Activated CD4-positive, alpha-beta T cell treated with anti-CD3 and anti-CD28 coated beads for 36 hours (primary cell): ENCODE results near the gene THADA. TPM values are rescaled to one million over a fixed set of nuclear protein-coding genes. Genes with fewer than 3 reads are reported as not detected.

ENCODE experiments used
- ATAC-seq: fragments of 200-7000 bp; cut with Tn5 transposase; one replicate; pipeline ENCODE4 v1.10.0; 2021; ENCODE audit warnings: mild to moderate bottlenecking, moderate library complexity
- CTCF ChIA-PET: fragments of 350-600 bp; sonication (Branson Sonifier 250); formaldehyde crosslinking; loops from one replicate; lab custom pipeline; 2021; ENCODE audit warnings: antibody characterized with exemption; lab: Charles Lee
- POLR2A ChIA-PET: fragments of 350-600 bp; sonication (Branson Sonifier 250); formaldehyde crosslinking; loops from one replicate; lab custom pipeline; 2021; ENCODE audit warnings: antibody characterized with exemption, inconsistent platforms; lab: Charles Lee
- DNase-seq: peaks from one replicate; pipeline ENCODE4 v3.0.0-alpha.2; 2020
- H3K27ac Mint-ChIP-seq: one replicate; pipeline ENCODE4 v1.8.0; 2021; ENCODE audit warnings: mixed read lengths
- H3K27me3 Mint-ChIP-seq: one replicate; pipeline ENCODE4 v1.8.0; 2021; ENCODE audit warnings: mixed read lengths
- H3K36me3 Mint-ChIP-seq: one replicate; pipeline ENCODE4 v1.8.0; 2021; ENCODE audit warnings: low read depth, mixed read lengths
- H3K4me1 Mint-ChIP-seq: one replicate; pipeline ENCODE4 v1.8.0; 2021; ENCODE audit warnings: mixed read lengths
- H3K4me3 Mint-ChIP-seq: one replicate; pipeline ENCODE4 v1.8.0; 2021; ENCODE audit warnings: mild to moderate bottlenecking, moderate library complexity, mixed read lengths
- H3K9me3 Mint-ChIP-seq: one replicate; pipeline ENCODE4 v1.8.0; 2021; ENCODE audit warnings: low read depth, mixed read lengths
- intact Hi-C, 2 experiments: fragments of 100-400 bp; cut with DNase I in 1 of 2; cut with micrococcal nuclease in 1 of 2; formaldehyde crosslinking; loops; one replicate each; pipeline versions ENCODE4 v1.14.2 to v1.15.1; 2022 to 2024; cut with DNase I, micrococcal nuclease
- total RNA-seq, 2 experiments: library from RNA; stranded (reverse); gene quantifications; one replicate each; pipeline ENCODE4 v1.2.3, GENCODE V29; 2021

Gene THADA
- total RNA-seq, 2 experiments from 2014 or later = 32.5 to 36.6 TPM

- no peak overlapping the region for H3K27ac Mint-ChIP-seq
- H3K36me3 Mint-ChIP-seq = no peaks in the 10 kb centered on the region
- no peak for ATAC-seq
- CTCF ChIA-PET = no interaction called here
- H3K9me3 Mint-ChIP-seq = no peaks in the 10 kb centered on the region
- no peak overlapping the region for H3K4me3 Mint-ChIP-seq
- H3K4me1 Mint-ChIP-seq = no peaks in the 10 kb centered on the region
- POLR2A ChIA-PET = no interaction called here
- H3K27me3 Mint-ChIP-seq = peaks cover 16% of the 10 kb centered on the region
- no peak for DNase-seq
- intact Hi-C loops = no loop called here
Observed at GRCh38 chr2:43622931-43623451, 27.2 kb upstream of the THADA start.

DNA sequence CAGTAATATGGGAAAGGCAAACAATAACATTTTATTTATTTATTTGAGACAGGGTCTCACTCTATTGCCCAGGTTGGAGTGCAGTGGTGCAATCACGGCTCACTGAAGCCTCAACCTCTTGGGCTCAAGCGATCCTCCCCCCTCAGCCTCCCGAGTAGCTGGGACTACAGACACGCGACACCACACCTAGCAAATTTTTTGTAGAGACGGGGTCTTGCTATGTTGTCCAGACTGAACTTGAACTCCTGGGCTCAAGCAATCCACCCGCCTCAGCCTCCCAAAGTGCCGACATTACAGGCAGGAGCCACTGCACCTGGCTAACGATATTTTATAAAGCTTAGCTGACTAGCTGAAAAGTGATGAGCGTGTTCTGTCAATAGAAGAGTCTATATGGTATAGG is 23.7 kb upstream of the THADA start:
- Mint-ChIP-seq H3K4me1 (no peaks in the 10 kb centered on the region), H3K27ac (no peak overlapping the region), H3K27me3 (peaks cover 19% of the 10 kb centered on the region), H3K4me3 (no peak overlapping the region), H3K36me3 (no peaks in the 10 kb centered on the region), H3K9me3 (no peaks in the 10 kb centered on the region)
- POLR2A ChIA-PET = no interaction called here
- intact Hi-C loops = no loop called here
- CTCF ChIA-PET = no interaction called here
- no peak for DNase-seq
- no peak for ATAC-seq

GRCh38 chr2:43616967-43617680 is 21.3 kb upstream of the THADA start:
- no peaks in the 10 kb centered on the region for H3K9me3 Mint-ChIP-seq
- H3K4me1 Mint-ChIP-seq = peaks cover 2% of the 10 kb centered on the region
- no peak overlapping the region for H3K27ac Mint-ChIP-seq
- H3K4me3 Mint-ChIP-seq = no peak overlapping the region
- no peak for DNase-seq
- ChIA-PET POLR2A (no interaction called here), CTCF (no interaction called here)
- intact Hi-C loops = no loop called here
- no peak for ATAC-seq
- H3K36me3 Mint-ChIP-seq = no peaks in the 10 kb centered on the region
- H3K27me3 Mint-ChIP-seq = peaks cover 12% of the 10 kb centered on the region

GRCh38 chr2:43612944-43613343 is 17.1 kb upstream of the THADA start:
- Mint-ChIP-seq H3K4me3 (no peak overlapping the region), H3K36me3 (no peaks in the 10 kb centered on the region), H3K9me3 (no peaks in the 10 kb centered on the region), H3K27ac (no peak overlapping the region), H3K4me1 (peaks cover 2% of the 10 kb centered on the region), H3K27me3 (peaks cover 6% of the 10 kb centered on the region)
- POLR2A ChIA-PET = no interaction called here
- CTCF ChIA-PET = interaction anchor here (0.6 to 1.2 kb wide), 6 partner anchors 25 to 1038 kb away, joined by 3 to 5 read pairs (median 3); no protein-coding TSS in a partner anchor
- DNase-seq (no peak), ATAC-seq (no peak)
- intact Hi-C loops = loop anchor here (2.0 to 5.0 kb wide), 2 partner anchors 266 to 324 kb away; no protein-coding TSS in a partner anchor

GRCh38 chr2:43611987-43612894 is 16.4 kb upstream of the THADA start:
- H3K27me3 Mint-ChIP-seq = peaks cover 5% of the 10 kb centered on the region
- H3K36me3 Mint-ChIP-seq = no peaks in the 10 kb centered on the region
- no peak overlapping the region for H3K4me3 Mint-ChIP-seq
- ChIA-PET POLR2A (no interaction called here), CTCF (interaction anchor here (0.6 to 1.2 kb wide), 11 partner anchors 21 to 1343 kb away, joined by 3 to 6 read pairs (median 3); partner anchors contain the start of gene PLEKHH2)
- intact Hi-C loops = loop anchor here (2.0 to 5.0 kb wide), 2 partner anchors 267 to 325 kb away; no protein-coding TSS in a partner anchor
- ATAC-seq = peak; percentile 96
- H3K9me3 Mint-ChIP-seq = no peaks in the 10 kb centered on the region
- peaks cover 2% of the 10 kb centered on the region for H3K4me1 Mint-ChIP-seq
- peak; percentile 84 for DNase-seq
- H3K27ac Mint-ChIP-seq = peak overlapping the region; percentile 40

GRCh38 chr2:43610361-43610760 is 14.5 kb upstream of the THADA start:
- Mint-ChIP-seq H3K36me3 (no peaks in the 10 kb centered on the region), H3K27ac (no peak overlapping the region), H3K9me3 (no peaks in the 10 kb centered on the region), H3K27me3 (peaks cover 2% of the 10 kb centered on the region), H3K4me1 (peaks cover 2% of the 10 kb centered on the region), H3K4me3 (no peak overlapping the region)
- intact Hi-C loops = loop anchor here in 1 of 2 experiments (5.0 kb wide), 1 partner anchor 327 kb away; no protein-coding TSS in a partner anchor
- CTCF ChIA-PET = interaction anchor here (0.7 to 2.1 kb wide), 9 partner anchors 11 to 662 kb away, joined by 3 to 10 read pairs (median 3); partner anchors contain the start of genes PLEKHH2 and THADA
- POLR2A ChIA-PET = no interaction called here
- no peak for ATAC-seq
- DNase-seq = no peak

GRCh38 chr2:43609290-43609918 is 13.6 kb upstream of the THADA start:
- no peaks in the 10 kb centered on the region for H3K9me3 Mint-ChIP-seq
- ATAC-seq = peak; percentile 72
- H3K4me1 Mint-ChIP-seq = peaks cover 5% of the 10 kb centered on the region
- intact Hi-C loops = loop anchor here (1.0 to 2.0 kb wide), 3 partner anchors 662 to 781 kb away; no protein-coding TSS in a partner anchor
- DNase-seq = peak; percentile 48
- ChIA-PET CTCF (interaction anchor here (0.6 to 2.1 kb wide), 13 partner anchors 10 to 780 kb away, joined by 3 to 10 read pairs (median 3); partner anchors contain the start of genes PLEKHH2 and THADA), POLR2A (no interaction called here)
- no peak overlapping the region for H3K4me3 Mint-ChIP-seq
- no peak overlapping the region for H3K27ac Mint-ChIP-seq
- H3K36me3 Mint-ChIP-seq = no peaks in the 10 kb centered on the region
- H3K27me3 Mint-ChIP-seq = no peaks in the 10 kb centered on the region

DNA sequence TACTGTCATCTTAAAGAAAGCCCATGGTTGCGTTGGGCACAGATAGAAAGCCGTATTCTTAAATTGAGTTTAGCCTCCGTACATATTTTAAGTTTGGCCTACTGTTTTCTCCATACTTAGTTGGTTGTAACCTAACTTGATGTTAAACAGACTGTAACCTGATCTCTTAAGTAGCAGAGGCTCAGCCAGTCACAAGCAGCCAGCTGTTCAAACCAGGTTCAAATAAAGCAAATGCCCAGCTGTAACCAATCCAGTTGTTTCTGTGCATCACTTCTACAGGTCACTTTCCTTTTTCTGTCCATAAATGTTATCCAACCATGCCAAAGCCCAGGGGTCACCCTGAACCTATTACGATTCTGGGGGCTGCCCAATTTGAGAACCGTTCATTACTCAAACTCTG is 10.0 kb upstream of the THADA start:
- intact Hi-C loops = no loop called here
- peaks cover 4% of the 10 kb centered on the region for H3K4me1 Mint-ChIP-seq
- ATAC-seq (no peak), DNase-seq (no peak)
- H3K4me3 Mint-ChIP-seq = no peak overlapping the region
- H3K36me3 Mint-ChIP-seq = no peaks in the 10 kb centered on the region
- POLR2A ChIA-PET = no interaction called here
- H3K9me3 Mint-ChIP-seq = no peaks in the 10 kb centered on the region
- H3K27ac Mint-ChIP-seq = no peak overlapping the region
- H3K27me3 Mint-ChIP-seq = no peaks in the 10 kb centered on the region
- CTCF ChIA-PET = interaction anchor here (0.7 to 2.9 kb wide), 6 partner anchors 9 to 777 kb away, joined by 3 to 15 read pairs (median 3); partner anchors contain the start of gene THADA

- Mint-ChIP-seq H3K9me3 (no peaks in the 10 kb centered on the region), H3K27ac (no peak overlapping the region), H3K27me3 (no peaks in the 10 kb centered on the region), H3K36me3 (no peaks in the 10 kb centered on the region), H3K4me1 (peaks cover 4% of the 10 kb centered on the region), H3K4me3 (no peak overlapping the region)
- POLR2A ChIA-PET = no interaction called here
- peak; percentile 87 for ATAC-seq
- CTCF ChIA-PET = interaction anchor here (0.7 to 2.9 kb wide), 9 partner anchors 9 to 777 kb away, joined by 3 to 15 read pairs (median 3); partner anchors contain the start of genes DYNC2LI1 and THADA
- peak; percentile 60 for DNase-seq
- intact Hi-C loops = no loop called here
Observed at GRCh38 chr2:43605079-43605655, 9.3 kb upstream of the THADA start.

DNA sequence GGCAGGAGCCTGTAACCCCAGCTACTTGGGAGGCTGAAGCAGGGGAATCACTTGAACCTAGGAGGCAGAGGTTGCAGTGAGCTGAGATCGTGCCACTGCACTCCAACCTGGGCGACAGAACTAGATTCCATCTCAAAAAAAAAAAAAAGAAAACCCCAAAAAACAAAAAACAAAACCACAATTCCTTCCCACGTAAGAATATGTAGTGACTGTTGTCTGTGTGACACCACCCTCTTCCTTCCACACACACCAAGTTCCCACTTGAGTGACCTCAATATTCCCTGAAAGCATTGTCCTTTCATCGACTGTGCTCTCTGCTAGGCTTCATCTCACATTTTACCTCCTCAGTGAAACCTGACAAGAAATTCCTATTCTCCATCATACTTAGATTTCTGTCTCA is 8.8 kb upstream of the THADA start:
- ChIA-PET POLR2A (no interaction called here), CTCF (interaction anchor here (0.9 to 2.9 kb wide), 5 partner anchors 8 to 518 kb away, joined by 3 to 15 read pairs (median 4); partner anchors contain the start of genes DYNC2LI1 and THADA)
- no peak overlapping the region for H3K27ac Mint-ChIP-seq
- H3K9me3 Mint-ChIP-seq = no peaks in the 10 kb centered on the region
- H3K4me1 Mint-ChIP-seq = peaks cover 4% of the 10 kb centered on the region
- no peak for DNase-seq
- H3K4me3 Mint-ChIP-seq = no peak overlapping the region
- intact Hi-C loops = no loop called here
- no peaks in the 10 kb centered on the region for H3K36me3 Mint-ChIP-seq
- H3K27me3 Mint-ChIP-seq = peaks cover 2% of the 10 kb centered on the region
- no peak for ATAC-seq
